ENCODE results near the gene ADIPOR2.
A peak's percentile ranks its signal among the peaks of the same experiment; 100 is the strongest.
"Not testable (repeated sequence)": the region's sequence is repeated elsewhere in the genome, so short reads cannot be mapped to it uniquely, and the experiment has no call there.

The ADIPOR2 gene

GRCh38 chr12:1732914-1733313, 42.0 kb downstream of the ADIPOR2 start:
- H3K4me3 ChIP-seq (ENCODE audit: low read depth in 1 of 2, low read length in 1 of 2), result no peak overlapping the region
- no peaks in the 10 kb centered on the region for H3K27me3 ChIP-seq
- H3K36me3 ChIP-seq, result no peaks in the 10 kb centered on the region
- H3K4me1 ChIP-seq (ENCODE audit: control insufficient read depth in 1 of 2, insufficient read depth in 1 of 2, low read depth in 1 of 2, low read length in 1 of 2), result no peaks in the 10 kb centered on the region
- H3K27ac ChIP-seq, result no peak overlapping the region
- H3K9me3 ChIP-seq, result no peaks in the 10 kb centered on the region
- no peak for TF ChIP-seq CTCF (IDR thresholded peaks at IDR 0.05)

- not testable (repeated sequence) for H3K4me3 ChIP-seq (ENCODE audit: low read depth in 1 of 2, low read length in 1 of 2); H3K4me1 ChIP-seq (ENCODE audit: control insufficient read depth in 1 of 2, insufficient read depth in 1 of 2, low read depth in 1 of 2, low read length in 1 of 2); H3K27me3 ChIP-seq; H3K9me3 ChIP-seq; H3K36me3 ChIP-seq; H3K27ac ChIP-seq
These were observed 42.8 kb downstream of the ADIPOR2 start for GRCh38 chr12:1733712-1734111.

GRCh38 chr12:1737652-1738286, 46.9 kb downstream of the ADIPOR2 start:
- H3K4me1 ChIP-seq (ENCODE audit: control insufficient read depth in 1 of 2, insufficient read depth in 1 of 2, low read depth in 1 of 2, low read length in 1 of 2), result peaks cover 20 to 26% of the 10 kb centered on the region in 2 experiments
- H3K27ac ChIP-seq, result no peak overlapping the region
- no peaks in the 10 kb centered on the region for H3K27me3 ChIP-seq
- TF ChIP-seq CTCF (IDR thresholded peaks at IDR 0.05), result no peak
- no peak overlapping the region for H3K4me3 ChIP-seq (ENCODE audit: low read depth in 1 of 2, low read length in 1 of 2)
- no peaks in the 10 kb centered on the region for H3K36me3 ChIP-seq
- no peaks in the 10 kb centered on the region for H3K9me3 ChIP-seq

GRCh38 chr12:1738446-1738845, 47.6 kb downstream of the ADIPOR2 start:
- Histone ChIP-seq H3K27me3 (no peaks in the 10 kb centered on the region), H3K36me3 (no peaks in the 10 kb centered on the region), H3K27ac (no peak overlapping the region), H3K4me3 (ENCODE audit: low read depth in 1 of 2, low read length in 1 of 2) (no peak overlapping the region), H3K9me3 (no peaks in the 10 kb centered on the region), H3K4me1 (ENCODE audit: control insufficient read depth in 1 of 2, insufficient read depth in 1 of 2, low read depth in 1 of 2, low read length in 1 of 2) (peaks cover 20 to 26% of the 10 kb centered on the region in 2 experiments)
- TF ChIP-seq CTCF (IDR thresholded peaks at IDR 0.05), result no peak

GRCh38 chr12:1739368-1739767, 48.5 kb downstream of the ADIPOR2 start:
- Histone ChIP-seq H3K27me3 (no peaks in the 10 kb centered on the region), H3K4me1 (ENCODE audit: control insufficient read depth in 1 of 2, insufficient read depth in 1 of 2, low read depth in 1 of 2, low read length in 1 of 2) (peaks cover 20 to 26% of the 10 kb centered on the region in 2 experiments), H3K27ac (no peak overlapping the region), H3K36me3 (no peaks in the 10 kb centered on the region), H3K9me3 (no peaks in the 10 kb centered on the region), H3K4me3 (ENCODE audit: low read depth in 1 of 2, low read length in 1 of 2) (no peak overlapping the region)
- TF ChIP-seq CTCF (IDR thresholded peaks at IDR 0.05), result no peak

GRCh38 chr12:1740161-1740948, 49.5 kb downstream of the ADIPOR2 start:
- Histone ChIP-seq H3K36me3 (no peaks in the 10 kb centered on the region), H3K27ac (peak overlapping the region; percentile 51), H3K27me3 (no peaks in the 10 kb centered on the region), H3K4me1 (ENCODE audit: control insufficient read depth in 1 of 2, insufficient read depth in 1 of 2, low read depth in 1 of 2, low read length in 1 of 2) (peaks cover 20 to 26% of the 10 kb centered on the region in 2 experiments), H3K4me3 (ENCODE audit: low read depth in 1 of 2, low read length in 1 of 2) (no peak overlapping the region), H3K9me3 (no peaks in the 10 kb centered on the region)
- TF ChIP-seq CTCF (IDR thresholded peaks at IDR 0.05), result no peak

Measured in neutrophil (primary cell).